Stimulated activated CD4-positive, alpha-beta T cell treated with anti-CD3 and anti-CD28 coated beads, Interleukin-15, amount 100 ng/mL, for 1 hour (primary cell): Measurements from ENCODE around the gene IHH.

Experiments used
- DNase-seq, 2 donors: peaks; one replicate each; pipeline ENCODE4 v3.0.0-alpha.2; 2020; ENCODE audit warnings: low read depth in 1 of 2, low spot score in 1 of 2

IHH gene

DNA sequence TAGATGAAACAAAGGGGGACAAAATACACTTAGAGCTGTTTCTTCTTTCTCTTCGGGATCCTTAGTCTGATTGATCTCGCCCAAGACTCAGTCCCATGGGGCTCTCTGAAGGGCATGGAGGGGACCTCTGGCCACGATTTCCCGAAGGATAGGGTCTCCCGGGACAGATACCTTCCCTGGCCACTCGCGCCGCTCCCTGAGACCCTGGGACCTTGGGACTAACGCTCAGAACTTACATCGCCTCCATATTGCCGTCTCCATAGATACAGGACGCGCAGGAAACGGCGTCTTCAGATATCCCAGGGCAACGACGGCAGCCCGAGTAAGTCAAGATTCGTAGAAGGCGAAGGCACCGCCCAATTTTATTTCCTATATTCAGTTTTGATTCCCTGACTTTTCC, 19.5 kb downstream of the IHH start, which contains the start of gene CFAP65:
CFAP65 (minus strand) TSS at position 265 of the 400 bp plus-strand sequence. CDS start 2,468 bp downstream, outside the sequence.
- no peak for DNase-seq

DNA sequence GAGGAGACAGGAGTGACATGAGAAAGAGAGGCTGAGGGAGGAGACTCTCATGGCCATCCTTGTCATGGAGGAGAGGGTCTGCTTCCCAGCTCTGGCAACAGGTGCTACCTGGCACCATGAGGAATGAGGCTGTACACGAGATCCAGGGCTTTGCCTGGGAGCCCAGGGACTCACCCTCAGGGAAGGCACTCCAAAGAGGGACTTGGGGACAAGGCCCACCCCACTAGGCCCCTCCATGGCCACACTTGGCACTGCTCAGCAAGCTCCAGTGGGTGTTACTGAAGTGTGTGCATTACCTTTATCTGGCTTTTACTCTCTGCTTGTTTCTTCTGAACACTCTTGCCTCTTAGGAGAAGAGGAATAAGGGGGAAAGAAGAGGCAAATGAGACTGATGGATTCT, 22.1 kb downstream of the IHH start:
- DNase-seq = no peak

DNA sequence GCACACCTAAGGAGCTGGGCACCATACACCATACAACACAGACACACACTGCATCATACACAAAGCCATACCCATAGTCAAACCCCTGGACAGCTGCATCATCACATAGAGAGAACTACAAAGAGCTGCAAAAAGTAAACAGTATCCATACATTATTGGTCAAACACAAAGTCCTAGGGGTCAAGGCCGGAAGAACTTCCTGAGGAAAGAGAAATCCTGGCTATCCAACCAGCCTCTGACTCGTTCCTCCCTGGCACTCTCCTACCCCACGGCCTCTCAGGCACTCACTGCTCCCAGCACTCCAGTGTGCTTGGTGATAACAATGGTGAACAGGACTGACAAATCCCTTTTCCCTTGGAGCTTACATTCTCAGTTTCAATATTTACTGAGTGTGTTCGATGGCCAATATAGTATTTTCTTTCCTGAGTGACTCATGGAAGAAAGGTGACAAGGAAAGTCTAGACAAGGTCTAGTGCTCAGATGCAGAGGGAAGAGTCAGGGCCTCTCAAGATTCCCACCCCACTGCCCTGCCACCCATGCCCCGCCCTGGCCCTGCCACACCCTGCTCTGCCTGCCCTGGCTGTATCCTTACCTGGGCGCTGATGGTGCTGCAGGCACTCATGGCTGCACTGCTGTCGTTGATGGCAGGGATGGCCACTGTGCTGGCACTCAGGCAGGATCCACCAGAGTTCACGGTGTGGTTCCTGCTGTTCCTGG, 22.8 kb downstream of the IHH start:
- no peak for DNase-seq

DNA sequence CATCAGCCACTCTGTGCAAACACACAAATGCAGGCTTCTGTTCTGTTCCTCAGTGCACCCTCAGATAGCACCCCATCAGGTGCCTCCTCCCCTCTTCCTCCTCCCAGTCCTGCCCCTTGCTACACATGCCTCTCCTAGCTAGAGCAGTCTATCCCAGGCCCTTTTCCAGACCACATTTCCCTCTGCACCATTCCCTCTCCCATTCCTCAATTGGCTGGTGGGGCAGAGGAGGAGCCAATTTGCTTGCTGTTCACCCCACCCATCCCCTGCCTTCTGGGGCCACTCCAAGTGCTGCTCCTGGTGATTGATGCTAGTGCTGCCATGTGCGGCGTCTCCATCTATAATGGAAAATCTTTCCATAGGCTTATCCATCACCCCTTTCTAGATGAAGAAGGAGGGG, 24.8 kb downstream of the IHH start:
- no peak for DNase-seq

DNA sequence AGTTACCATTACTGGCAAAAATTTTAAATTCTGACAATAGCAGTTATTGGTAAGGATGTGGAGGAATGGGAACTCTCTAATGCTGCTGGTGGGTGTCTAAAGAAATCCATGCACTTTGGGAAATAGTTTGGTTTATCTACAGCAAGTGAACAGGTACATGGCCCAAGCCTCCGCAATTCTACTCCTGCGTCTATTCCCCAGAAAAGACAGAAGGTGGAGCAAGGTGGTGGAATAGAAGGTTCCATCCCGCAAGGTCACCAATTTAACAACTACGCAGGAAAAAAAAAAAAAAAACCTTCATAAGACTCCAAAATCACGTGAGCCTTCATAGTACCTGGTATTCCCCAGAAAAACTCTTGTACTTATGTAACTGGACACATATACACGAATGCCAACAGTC, 25.9 kb downstream of the IHH start:
- no peak for DNase-seq

DNA sequence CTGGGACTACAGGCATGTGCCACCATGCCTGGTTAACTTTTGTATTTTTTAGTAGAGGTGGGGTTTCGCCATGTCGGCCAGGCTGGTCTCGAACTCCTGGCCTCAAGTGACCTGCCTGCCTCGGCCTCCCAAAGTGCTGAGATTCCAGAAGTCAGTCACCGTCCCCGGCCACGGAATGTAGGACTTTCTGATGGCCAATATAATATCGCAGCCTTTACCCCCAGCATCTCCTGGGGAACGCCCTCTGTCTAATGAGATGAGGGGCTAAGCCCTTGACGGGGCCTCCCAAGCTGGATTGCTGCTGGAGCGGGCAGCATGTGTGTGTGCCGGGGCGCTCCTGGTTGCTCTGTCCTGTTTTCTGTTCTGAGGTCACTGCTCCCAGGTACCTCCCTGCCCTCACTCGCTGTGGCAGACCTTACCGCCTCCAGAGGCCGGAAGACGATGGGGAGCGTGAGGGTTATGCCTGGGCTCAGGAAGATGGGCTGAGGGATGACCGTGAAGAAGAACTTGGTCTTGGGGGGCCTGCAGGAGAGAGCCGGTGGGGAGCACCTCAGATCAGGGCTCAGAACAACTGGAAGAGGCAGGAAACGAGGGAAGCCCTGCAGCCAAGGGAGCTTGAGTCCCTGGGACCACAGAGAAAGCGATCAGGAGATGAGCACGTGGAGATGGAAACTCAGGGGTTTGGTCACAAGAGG, 28.5 kb downstream of the IHH start:
- no peak for DNase-seq

DNA sequence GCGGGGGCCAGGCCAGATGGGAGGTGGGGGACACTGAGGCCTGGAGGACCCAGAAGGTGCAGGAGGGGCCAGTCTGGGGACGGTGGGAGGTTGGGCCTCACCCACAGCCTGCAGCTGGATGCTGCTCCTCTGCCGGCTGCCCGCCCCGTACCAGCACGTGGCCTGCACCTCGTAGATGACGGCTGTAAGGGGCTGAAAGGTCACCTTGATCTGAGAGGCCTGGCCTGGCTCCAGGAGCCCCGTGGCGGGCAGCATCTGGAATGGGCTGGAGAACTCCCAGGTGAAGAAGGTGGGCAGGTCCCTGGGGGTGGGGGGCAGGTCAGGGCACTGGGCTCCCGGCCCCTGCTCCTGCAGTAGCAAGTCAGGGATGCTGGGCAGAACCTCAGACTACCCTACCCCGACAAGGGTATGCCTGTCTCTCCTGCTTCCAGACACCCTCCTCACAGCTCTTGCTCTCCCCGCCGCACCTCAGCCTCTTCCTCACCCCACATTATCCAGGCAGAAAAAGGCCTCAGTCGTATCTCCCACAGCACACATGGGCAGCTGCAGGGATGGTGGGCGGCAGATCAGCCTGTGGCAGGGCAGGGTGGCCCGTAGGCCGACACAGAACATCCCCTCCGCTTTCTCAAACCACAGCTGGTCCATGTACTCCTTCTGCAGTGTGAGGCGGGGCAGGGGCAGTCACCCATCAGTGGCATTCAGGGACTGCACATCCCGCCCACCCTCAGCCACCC, 29.5 kb downstream of the IHH start:
- DNase-seq = no peak

DNA sequence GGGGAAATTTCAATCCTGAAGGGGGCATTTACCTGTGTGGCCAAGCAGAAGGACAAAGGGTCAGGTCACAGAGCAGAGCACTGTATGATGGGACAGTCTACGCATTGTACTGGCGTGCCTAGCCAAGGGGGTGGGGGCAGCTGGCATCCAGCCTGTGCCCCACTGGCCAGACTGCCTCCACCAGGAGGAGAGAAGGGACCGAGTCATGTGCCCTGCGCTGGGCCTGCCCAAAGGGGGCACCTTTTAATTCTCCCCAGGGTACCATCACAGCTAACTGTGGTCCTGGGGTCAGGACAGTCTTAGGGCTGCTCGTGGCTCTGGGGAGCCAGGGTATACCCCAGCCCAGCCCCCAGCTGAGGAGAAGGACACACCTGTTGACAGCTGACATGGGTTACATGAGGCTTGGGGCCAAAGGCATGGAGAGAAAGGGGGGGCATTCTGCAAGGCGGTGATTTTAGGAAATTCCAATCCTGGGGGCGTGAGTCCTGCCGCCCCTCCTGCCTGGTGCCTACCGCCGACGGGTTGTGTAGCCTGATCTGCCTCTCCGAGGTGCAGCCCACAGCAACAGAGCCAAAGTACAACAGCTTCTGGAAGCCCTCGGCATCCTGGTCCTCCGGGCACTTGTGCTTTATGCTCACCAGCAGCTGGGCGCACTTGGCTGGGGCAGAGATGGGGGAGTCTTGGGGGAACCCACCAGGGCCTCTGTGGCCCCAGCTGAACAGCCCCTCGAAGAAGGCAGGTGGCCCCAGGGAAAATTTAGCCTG, 30.4 kb downstream of the IHH start:
- DNase-seq = no peak

DNA sequence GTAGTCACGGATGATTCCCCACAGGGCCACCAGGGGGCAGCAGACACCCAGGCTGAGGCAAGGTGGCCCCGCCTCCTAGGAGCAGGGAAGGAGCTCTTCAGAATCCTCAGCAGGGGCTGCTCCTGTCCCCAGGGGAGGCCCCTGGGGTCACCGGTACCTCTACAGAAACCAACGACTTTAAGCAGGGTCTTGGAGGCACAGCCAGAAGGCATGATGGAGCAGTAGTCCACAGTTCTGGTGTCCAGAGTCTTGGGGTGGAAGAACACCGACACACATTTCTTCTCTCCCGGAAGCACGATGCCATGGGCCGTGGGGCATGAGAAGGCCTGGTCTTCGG, 30.9 kb downstream of the IHH start:
- DNase-seq = peak; percentile 45 to 62

DNA sequence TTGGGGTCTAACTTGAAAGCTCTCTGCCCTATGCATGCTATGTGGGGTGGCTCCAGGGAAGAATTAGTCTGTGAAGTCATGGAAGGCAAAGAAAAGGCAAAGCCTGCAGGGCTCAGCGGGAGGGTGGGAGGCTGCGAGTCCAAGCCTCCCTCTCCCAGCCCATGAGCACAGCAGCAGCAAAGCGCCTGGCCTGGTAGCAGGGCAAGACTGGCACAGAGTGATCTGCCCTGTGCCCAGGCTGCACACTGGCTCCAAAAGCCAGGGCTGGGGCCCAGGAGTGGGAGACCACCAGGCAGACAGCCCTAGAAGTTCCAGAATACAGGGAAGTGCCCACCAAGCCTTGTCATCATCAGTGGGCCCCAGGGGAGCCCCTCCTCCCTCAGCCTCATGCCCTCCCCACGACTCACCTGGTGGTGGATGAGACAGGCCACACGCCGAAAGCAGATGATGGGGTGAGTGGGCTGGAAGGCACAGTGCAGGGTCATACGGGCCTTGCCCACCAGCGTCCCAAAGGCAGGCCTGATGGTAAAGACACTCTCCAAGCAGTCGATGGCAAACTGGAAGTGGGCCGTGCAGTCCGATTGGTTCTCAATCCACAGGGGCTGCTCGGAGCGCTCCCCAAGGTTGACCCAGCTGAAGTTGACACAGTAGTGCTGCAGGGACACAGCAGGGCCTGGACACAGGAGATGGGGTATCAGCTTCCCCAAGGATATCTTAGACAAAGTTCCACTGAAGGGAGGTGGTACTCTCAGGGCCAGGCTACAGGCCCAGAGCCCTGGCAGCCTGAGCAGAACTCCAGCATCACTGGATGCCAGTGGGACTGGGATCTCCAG, 31.5 kb downstream of the IHH start:
- DNase-seq = no peak

DNA sequence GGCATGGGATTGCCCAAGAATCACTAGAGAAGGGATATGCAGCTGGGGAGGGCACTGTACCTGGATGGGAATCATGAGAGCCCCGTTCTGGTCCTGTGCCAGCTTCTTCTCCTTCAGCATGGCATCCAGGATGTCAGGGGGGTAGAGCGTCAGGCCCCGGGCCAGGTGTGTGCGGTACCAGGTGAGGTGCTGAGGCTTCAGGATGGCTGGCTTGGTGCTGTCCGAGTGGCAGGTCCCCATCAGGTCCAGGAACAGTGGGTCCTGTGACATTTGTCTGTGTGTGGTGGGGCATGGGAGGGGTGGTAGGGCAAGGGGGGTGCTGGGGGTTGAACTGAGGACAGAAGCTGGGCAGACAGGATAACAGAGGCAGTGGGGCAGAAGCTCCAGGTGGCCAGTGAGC, 32.6 kb downstream of the IHH start:
- no peak for DNase-seq

DNA sequence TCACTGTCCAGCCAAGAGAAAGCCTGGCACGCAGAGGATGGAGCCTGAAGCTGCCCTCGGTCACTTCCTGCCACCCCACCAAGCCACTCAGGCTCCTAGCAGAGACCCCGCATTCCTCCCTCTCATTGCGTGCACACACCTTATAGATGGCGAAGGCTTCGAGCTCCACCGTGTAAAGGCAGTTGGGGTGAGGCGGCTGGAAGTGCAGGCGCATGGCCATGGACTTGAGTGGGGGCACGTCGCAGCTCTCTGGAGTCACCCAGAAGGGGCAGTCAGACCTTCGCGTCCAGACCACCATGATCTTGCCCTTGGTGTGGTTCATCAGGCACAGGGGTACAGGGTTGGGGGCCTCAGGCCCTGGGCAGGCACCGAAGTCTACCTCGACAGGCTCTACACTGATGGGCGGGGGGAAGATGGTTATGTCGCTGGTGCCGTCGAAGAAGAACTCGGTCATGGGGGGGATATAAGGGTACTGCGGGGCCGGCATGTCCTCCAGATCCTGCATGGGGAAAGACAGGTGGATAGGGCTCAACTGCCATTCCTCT, 33.1 kb downstream of the IHH start:
- DNase-seq = no peak

DNA sequence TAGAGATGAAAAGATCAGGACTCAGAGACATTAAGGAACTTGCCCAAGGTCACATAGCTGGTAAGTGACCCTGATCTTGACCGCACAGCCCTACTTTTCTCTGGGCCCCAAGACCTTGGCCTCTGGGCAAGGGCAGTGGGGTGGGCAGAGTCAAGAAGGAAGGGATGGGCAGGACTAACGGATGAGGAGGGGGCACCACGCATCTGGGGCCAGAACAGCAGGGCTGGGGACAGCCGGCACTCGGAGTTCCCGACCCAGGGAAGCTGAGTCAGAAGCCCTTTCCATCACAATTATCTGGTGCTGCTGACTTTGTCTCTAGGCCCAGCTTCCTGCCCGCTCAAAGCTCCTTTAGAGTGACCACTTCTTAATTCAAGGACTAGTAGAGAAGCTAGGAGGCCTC, 33.8 kb downstream of the IHH start:
- no peak for DNase-seq

DNA sequence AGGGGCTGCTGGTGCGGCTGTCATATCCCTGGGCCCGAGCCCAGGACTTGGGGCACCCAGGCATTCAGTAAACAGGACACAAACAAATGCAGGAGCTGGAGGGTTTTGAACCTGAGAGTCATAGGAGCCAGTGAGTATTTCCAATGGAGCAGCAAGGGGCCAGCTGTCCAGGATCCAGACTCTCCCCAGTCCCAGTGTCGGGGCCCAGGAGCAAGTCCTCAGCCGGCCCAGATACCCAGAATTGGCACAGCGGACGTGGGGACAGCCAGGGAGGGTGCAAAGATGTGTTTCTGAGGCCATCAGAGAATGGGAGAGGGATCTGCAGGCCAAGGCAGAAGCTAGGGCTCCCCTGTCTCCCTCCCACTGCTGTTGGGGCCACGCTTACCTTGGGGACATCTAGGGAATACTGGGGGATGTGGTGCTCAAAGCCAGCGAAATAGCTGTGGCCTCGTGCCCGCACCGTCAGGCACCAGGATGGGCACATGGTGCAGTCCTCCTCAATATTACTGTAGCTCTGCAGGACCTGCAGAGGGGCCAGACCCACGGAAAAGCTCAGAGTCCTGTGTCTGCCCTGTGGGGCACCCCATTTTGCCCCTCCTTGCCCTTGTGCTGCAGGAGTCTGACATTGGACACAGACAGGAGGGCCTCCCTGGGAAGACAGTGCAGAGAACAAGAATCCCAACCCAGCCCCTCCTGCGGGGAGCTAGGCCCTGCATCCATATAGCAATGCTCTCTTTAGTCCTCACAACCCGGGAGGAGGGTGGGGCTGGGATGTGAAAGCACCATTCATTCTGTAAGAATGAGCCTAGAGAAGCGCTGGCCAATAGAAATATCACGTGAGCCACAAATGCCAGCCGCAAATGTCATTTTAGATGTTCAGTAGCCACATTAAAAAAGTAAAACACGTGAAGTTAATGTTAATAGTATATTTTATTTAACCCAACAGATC, 34.8 kb downstream of the IHH start:
- DNase-seq = no peak

DNA sequence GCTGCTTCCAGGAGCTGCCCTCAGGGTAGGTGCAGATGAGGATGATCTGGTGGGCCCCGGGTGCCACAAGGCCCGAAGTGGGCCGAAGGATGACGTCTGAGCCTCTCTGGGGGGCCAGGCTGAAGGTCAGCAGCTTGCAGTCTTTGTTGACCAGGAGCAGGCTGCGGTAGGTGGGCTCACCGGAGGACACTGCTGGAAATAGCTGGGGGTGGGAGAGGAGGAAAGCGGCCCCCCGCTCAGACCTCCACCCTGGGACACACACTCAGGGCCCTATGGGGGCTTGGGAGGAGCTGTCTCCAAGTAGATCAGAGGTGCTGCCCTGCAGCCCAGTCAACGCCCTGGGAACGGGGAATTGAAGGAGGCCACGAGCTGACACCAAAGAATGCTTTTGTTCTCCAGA, 36.7 kb downstream of the IHH start:
- no peak for DNase-seq

DNA sequence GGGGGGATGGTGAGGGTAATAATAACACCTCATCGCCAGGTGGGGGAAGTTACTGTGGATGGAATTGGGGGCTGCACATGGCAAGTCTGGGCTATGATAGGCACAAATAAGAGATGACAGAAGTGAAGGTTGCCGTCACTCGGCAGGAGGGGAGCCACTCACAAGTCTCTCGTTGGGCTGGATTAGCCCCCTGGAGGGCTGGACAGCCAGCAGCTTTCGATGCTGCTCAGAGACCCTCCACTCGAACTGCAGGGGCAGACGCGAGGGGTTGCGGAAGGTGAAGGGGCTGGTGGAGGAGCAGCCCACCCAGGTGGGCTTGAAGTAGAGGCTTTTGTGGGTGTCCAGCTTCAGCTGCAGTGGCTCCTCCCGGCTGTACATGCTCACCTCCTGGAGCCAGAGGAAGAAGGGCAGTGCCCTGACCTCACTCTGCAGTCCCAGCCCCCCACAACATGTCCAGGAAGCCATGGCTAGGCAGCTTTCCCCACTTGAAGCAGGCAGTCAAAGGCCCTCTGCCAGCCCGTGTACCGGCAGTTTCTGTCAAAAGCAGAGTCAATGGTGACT, 37.6 kb downstream of the IHH start:
- DNase-seq = no peak

DNA sequence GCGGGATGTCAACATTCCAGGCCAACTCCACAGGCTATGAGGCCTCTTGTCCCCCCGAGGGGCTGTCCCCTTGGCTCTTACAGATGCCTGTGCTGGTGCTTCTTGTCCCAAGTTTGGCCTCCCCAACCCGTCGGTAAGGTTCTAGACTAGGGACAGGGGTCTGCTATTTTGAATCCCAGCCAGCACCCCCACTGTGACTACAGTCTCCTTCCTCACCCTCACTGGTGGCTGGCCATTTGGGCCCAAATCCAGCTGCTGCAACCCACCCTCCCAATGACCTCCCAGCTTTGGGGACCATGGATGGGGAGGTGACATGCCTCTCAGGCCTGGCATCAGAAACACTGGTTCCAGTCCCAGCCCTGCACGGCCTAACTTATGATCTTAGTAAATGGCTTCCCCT, 38.1 kb downstream of the IHH start:
- DNase-seq = no peak

DNA sequence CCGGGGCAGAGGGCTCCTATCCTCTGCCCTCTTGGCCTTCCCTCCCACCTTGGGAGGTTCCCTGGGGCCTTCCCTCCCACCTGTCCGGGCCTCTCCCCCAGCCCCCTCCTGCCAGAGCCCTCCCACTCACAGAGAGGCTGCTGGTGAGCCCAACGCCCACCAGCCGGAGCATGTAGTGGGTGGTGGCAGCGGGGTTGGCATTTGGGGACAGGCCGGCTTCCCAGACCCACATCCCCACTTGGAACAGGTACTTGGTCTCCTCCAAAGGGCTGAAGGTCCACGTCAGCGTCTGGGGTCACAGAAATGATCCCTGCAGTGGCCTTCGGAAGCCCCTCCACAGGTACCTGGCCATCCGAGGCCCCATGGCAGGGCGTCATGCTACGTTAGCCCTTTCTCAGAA, 38.7 kb downstream of the IHH start:
- DNase-seq = no peak

DNA sequence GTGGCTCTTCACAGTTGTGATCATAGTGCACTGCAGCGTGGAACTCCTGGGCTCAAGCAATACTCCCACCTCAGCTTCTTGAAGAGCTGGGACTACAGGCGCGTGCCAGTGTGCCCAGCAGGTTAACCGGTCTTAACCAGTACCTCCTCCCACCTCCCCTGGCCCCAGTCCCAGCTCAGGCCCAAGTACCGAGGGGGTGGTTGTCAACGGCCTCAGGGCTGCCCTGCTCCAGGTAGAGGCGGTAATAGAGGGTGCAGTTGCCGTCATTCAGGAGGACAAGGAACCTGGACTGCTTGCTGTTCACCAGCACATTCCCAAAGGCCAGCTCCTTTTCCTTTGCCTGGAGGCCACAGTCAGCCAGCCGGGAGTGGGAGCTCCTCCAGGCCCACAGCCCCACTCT, 39.1 kb downstream of the IHH start:
- DNase-seq = no peak
